PFSK-1 (cell line): ENCODE data around the gene MRPS26. TPM values are rescaled to one million over a fixed set of nuclear protein-coding genes. Genes with fewer than 3 reads are reported as not detected.

Experiments
- FOXP2 ChIP-seq: optimal IDR thresholded peaks from 2 replicates; pipeline ENCODE3; 2011; ENCODE audit warnings: borderline replicate concordance, control low read depth, inconsistent platforms; ENCODE audit not compliant: insufficient read depth; ENCODE audit errors: extremely low read length, extremely low read depth
- POLR2AphosphoS5 ChIP-seq: IDR thresholded peaks from 2 replicates; pipeline ENCODE4 v1.6.1; 2012; ENCODE audit warnings: low read depth, mild to moderate bottlenecking, control low read depth, low read length, moderate library complexity
- REST ChIP-seq, 2 experiments: IDR thresholded peaks; 2 replicates each; pipeline versions ENCODE4 v1.6.1 to v1.8.0; 2011 to 2012; ENCODE audit warnings: low read depth in 2 of 2, low read length in 2 of 2, control low read depth in 1 of 2, inconsistent platforms in 1 of 2, mild to moderate bottlenecking in 1 of 2, moderate library complexity in 1 of 2; ENCODE audit not compliant: insufficient read depth in 1 of 2
- SIN3A ChIP-seq: IDR thresholded peaks from 2 replicates; pipeline ENCODE4 v1.6.1; 2012; ENCODE audit warnings: mild to moderate bottlenecking, low read length, moderate library complexity, borderline replicate concordance; ENCODE audit not compliant: insufficient read depth
- TAF1 ChIP-seq: IDR thresholded peaks from 2 replicates; pipeline ENCODE4 v1.6.1; 2012; ENCODE audit warnings: low read length, control low read depth, borderline replicate concordance; ENCODE audit not compliant: insufficient read depth
- polyA plus RNA-seq: library from polyadenylated mRNA; unstranded; fragments of >200 nt; gene quantifications from one replicate; pipeline ENCODE4 v1.2.1, GENCODE V29; 2012; ENCODE audit warnings: low read depth, missing spikeins; ENCODE audit not compliant: insufficient read length

Gene MRPS26
- polyA plus RNA-seq = 141 TPM

GRCh38 chr20:3045816-3046676 is at the start of gene MRPS26:
Gene MRPS26, plus strand, starts transcription at chr20:3046052. Its CDS starts 17 bp downstream, at chr20:3046069.
- TF ChIP-seq REST (IDR thresholded peaks at IDR 0.05; ENCODE audit: insufficient read depth in 1 of 2, low read depth in 2 of 2, low read length in 2 of 2) (0 out of 4 replicates have a peak, but pooled peaks of 1 of the 2 experiments have one; percentile 7), FOXP2 (peak; percentile 89), TAF1 (peak; percentile 70; the same call in 1 of the 2 replicates), POLR2AphosphoS5 (peak; percentile 72), SIN3A (peak; percentile 48; the same call in 1 of the 2 replicates)

- TF ChIP-seq FOXP2 = no peak
Observed at GRCh38 chr20:2998728-2999127, 47.1 kb upstream of the MRPS26 start.

GRCh38 chr20:3000852-3001523 is 44.9 kb upstream of the MRPS26 start:
- TF ChIP-seq TAF1 = no peak
- no peak for TF ChIP-seq REST (IDR thresholded peaks at IDR 0.05; ENCODE audit: insufficient read depth in 1 of 2, low read depth in 2 of 2, low read length in 2 of 2)
- TF ChIP-seq FOXP2 = no peak
- no peak for TF ChIP-seq SIN3A
- no peak for TF ChIP-seq POLR2AphosphoS5

GRCh38 chr20:3003416-3003815 is 42.4 kb upstream of the MRPS26 start:
- no peak for TF ChIP-seq POLR2AphosphoS5
- TF ChIP-seq SIN3A = no peak

GRCh38 chr20:3010985-3011723 is 34.7 kb upstream of the MRPS26 start:
- no peak for TF ChIP-seq POLR2AphosphoS5
- no peak for TF ChIP-seq FOXP2
- TF ChIP-seq SIN3A = no peak
- TF ChIP-seq REST (IDR thresholded peaks at IDR 0.05; ENCODE audit: insufficient read depth in 1 of 2, low read depth in 2 of 2, low read length in 2 of 2) = no peak
- no peak for TF ChIP-seq TAF1
